GM18520 (cell line): ENCODE measurements around the gene DDX21.
"Not testable (repeated sequence)": the region's sequence is repeated elsewhere in the genome, so short reads cannot be mapped to it uniquely, and the experiment has no call there.

Experiments
- ATAC-seq: cut with Tn5 transposase; IDR thresholded peaks from one replicate; pipeline ENCODE4 v1.9.1; 2021; ENCODE audit not compliant: unreplicated experiment

Gene DDX21

GRCh38 chr10:68955832-68956532, at the start of gene DDX21:
DDX21 (plus strand) TSS chr10:68956170; CDS start chr10:68956226, 56 bp downstream.
- peak; percentile 60 for ATAC-seq

GRCh38 chr10:68924593-68924992, 31.4 kb upstream of the DDX21 start:
- no peak for ATAC-seq

GRCh38 chr10:68925489-68925888, 30.5 kb upstream of the DDX21 start:
- ATAC-seq: no peak

DNA sequence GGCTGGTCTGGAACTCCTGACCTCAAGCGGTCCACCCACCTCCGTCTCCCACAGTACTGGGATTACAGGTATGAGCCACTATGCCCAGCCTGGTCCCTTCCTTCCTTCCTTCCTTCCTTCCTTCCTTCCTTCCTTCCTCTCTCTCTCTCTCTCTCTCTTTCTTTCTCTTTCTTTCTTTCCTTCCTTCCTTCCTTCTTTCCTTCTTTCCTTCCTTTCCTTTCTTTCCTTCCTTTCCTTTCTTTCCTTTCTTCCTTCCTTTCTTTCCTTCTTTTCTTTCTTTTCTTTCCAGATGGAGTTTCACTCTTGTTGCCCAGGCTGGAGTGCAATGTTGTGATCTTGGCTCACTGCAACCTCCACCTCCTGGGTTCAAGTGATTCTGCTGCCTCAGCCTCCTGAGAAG, 26.8 kb upstream of the DDX21 start:
- not testable (repeated sequence) for ATAC-seq

- ATAC-seq: not testable (repeated sequence)
Measured at GRCh38 chr10:68929888-68930287, 26.1 kb upstream of the DDX21 start.

DNA sequence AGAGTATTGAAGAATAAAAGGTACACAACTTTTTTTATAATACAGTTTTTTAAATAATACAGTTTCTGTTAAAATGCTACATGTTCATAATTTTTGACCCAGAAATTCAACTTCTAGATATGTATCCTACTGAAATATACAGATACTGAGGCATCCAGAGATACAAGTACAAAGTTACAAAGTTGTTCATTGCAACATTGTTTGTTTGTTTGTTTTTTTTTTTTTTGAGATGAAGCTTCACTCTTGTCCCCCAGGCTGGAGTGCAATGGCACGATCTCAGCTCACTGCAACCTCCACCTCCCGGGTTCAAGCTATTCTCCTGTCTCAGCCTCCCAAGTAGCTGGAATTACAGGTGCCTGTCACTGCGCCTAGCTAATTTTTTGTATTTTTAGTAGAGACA, 23.1 kb upstream of the DDX21 start:
- not testable (repeated sequence) for ATAC-seq

DNA sequence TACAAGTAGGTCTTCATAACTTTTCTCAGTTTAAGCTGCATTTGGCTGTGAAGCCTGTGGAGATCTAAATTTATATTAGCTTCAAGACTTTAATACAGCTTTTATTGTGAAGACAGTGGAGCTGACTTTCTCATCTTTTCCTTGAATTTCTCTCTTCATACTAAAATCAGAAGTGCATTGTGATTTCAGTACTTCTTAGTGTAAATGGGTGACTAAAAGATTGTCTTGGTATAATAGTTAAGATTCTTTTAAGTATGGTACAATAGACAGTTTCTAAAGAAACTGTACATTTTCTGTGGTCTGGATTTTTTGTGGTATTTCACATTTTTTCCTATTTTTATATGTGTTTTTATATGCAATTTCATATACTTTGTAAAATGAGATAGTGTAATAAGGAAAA, 21.0 kb upstream of the DDX21 start:
- no peak for ATAC-seq

GRCh38 chr10:68938117-68938516, 17.9 kb upstream of the DDX21 start:
- ATAC-seq: no peak

DNA sequence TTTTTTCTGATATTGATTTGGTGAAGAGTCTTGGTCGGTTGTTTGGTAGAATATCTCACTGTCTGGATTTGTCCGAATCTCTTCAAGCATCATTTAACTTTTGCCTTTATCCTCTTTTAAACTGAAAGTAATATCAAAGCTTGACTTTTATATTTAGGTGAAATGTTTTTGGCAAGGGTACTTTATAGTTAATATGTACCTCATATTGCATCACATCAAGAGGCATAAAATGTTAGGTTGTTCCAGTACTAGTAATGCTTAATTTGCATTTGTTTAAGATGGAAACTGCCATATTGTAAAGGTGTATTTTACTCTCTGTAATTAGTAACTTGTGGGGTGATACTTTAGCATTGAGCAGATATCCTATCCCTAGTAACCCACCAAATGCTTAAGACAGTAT, 17.1 kb upstream of the DDX21 start:
- no peak for ATAC-seq

- ATAC-seq: not testable (repeated sequence)
Measured at GRCh38 chr10:68940917-68941316, 15.1 kb upstream of the DDX21 start.

DNA sequence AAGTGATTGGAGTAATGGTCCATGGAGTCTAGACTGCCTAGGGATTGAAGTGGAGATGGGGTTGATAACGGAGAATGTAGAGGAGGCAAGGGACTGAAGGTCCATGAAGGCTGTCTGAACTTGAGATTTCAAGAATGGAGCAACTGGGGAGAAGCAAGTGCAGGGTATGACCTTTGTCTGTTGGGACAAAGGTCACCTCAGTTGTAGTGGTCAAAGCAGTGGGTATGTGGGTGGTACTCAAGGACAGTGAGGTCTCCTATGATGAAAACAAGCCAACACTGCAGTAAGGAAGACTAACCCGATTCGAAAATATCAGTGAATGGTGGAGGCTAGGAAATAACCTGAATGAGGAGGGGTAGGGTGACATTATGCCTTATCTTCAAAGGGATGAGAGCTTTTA, 5.4 kb upstream of the DDX21 start:
- ATAC-seq: no peak

DNA sequence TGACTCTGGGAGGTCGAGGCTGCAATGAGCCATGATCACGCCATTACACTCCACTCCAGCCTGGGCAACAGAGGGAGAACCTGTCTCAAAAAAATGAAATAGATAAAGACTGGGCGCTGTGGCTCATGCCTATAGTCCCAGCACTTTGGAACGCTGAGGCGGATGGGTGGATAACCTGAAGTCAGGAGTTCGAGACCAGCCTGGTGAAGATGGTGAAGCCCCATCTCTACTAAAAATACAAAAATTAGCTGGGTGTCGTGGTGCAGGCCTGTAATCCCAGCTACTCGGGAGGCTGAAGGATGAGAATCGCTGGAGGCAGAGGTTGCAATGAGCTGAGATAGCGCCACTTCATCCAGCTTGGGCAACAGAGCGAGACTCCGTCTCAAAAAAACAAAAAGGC, 1.1 kb upstream of the DDX21 start:
- no peak for ATAC-seq

DNA sequence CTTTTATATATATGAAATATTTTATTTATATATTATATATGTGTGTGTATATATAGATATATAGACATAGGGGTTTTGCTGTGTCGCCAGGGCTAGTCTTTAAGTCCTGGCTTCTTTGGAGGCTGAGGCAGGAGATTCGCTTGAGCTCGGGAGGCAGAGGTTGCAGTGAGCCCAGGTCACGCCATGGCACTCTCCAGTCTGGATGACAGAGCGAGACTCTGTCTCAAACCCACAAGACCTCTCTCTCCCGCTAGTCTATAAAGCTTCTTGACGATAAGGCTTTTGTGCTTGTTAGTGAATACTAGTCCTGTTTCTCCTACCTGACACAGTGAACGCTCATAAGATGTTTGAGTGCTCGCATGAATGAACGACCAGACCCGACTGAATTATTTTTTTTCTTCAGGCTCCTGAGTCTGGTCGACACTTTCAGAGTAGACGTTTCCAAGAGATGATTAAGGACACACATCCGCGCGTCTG, 577 bp upstream of the DDX21 start:
- peak; percentile 1 for ATAC-seq

DNA sequence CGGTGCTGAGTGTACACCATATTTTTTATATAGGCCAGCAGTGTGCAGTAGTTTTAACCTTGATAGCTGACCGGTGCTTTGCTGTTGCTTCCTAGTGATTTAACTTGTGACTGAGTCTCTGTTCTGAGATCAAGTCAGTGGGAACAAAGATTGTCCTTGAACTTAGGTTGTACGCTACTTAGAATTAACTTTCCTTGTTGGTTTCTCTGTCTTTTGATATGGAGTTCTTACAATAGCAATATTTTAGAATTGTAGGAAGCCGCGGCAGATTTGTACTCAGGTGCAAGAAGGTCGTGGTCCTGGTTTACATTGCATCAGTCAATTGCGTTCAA, 1.3 kb downstream of the DDX21 start:
- ATAC-seq: no peak

DNA sequence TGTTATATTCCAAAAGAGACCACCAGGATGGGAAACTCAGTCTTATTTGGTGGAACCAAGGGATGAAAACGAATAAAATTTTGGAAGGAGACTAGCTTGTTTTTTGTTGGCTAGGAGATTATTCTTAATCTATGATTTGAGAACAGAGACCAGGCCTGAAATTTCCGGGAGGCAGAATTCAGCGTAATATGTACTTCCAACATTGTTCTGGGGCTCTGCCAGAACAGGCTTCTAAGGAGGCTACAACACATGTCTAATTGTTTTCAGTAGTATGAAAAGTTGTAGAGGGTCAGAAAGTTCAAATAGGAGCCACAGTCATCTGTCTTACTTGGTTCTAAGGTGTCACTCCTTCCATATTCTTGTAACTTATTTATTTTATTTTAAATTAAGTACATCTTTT, 1.7 kb downstream of the DDX21 start:
- no peak for ATAC-seq

DNA sequence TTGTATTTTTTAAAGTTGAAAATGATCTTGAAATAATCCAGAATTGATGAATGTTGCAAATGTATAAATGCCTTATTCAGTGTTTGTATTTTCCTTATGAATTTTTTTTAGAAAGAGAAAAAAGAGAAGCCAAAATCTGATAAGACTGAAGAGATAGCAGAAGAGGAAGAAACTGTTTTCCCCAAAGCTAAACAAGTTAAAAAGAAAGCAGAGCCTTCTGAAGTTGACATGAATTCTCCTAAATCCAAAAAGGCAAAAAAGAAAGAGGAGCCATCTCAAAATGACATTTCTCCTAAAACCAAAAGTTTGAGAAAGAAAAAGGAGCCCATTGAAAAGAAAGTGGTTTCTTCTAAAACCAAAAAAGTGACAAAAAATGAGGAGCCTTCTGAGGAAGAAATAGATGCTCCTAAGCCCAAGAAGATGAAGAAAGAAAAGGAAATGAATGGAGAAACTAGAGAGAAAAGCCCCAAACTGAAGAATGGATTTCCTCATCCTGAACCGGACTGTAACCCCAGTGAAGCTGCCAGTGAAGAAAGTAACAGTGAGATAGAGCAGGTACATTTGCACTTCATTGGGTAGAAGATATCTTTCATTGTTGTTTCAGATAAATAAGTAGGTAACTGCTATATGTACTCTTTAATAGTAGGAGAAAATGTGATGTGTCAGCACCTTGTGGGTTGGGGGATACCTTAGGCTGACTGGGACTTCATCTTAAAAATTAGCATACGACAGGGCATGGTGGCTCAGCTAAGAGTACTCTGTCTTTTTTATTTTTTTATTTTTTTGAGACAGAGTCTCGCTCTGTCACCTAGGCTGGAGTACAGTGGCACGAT, 3.9 kb downstream of the DDX21 start:
- no peak for ATAC-seq

DNA sequence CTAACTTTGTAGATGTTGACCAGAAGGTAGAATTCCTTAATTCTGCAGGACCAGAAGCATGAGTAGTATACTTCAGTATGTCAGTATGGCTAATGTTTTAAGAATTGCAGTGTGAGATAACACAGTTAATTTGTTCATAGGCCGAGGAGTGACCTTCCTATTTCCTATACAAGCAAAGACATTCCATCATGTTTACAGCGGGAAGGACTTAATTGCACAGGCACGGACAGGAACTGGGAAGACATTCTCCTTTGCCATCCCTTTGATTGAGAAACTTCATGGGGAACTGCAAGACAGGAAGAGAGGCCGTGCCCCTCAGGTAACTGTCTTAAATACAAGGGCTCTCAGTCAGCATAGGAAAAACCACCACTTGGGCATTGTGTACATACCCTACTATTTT, 7.2 kb downstream of the DDX21 start:
- ATAC-seq: no peak

- no peak for ATAC-seq
Measured at GRCh38 chr10:68973975-68974374, 18.0 kb downstream of the DDX21 start.

DNA sequence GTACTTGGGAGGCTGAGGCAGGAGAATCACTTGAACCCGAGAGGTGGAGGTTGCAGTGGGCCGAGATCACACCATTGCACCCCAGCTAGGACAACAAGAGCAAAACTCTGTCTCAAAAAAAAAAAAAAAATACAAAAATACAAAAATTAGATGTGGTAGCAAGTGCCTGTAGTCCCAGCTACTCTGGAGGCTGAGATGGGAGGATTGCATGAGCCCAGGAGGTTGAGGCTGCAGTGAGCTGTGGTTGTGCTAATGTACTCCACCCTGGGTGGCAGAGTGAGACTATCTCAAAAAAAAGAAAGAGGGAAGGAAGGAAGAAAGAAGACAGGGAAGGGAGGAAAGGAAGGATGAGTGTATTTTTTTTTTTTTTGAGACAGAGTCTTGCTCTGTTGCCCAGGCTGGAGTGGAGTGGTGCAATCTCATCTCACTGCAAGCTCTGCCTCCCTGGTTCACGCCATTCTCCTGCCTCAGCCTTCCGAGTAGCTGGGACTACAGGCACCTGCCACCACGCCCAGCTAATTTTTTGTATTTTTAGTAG, 20.0 kb downstream of the DDX21 start:
- not testable (repeated sequence) for ATAC-seq

DNA sequence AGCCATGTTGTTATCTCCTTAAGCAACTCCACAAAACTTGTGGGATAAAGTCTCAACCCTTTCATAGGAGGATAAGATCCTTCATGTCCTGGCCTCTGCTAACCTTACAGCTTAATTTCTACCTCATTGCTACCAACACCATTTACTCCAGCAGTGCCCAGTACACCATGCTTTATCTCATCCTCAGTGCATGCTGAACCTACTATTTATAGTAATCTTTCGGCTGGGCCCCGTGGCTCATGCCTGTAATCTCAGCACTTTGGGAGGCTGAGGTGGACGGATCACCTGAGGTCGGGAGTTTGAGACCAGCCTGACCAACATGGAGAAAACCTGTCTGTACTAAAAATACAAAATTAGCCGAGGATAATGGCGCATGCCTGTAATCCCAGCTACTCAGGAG, 23.8 kb downstream of the DDX21 start:
- ATAC-seq: not testable (repeated sequence)

- no peak for ATAC-seq
Measured at GRCh38 chr10:68981074-68981473, 25.1 kb downstream of the DDX21 start.

GRCh38 chr10:68982389-68982788, 26.4 kb downstream of the DDX21 start:
- ATAC-seq: no peak
